HepG2 (cell line): ENCODE data around the gene NDOR1. TPM values are rescaled to one million over a fixed set of nuclear protein-coding genes. Genes with fewer than 3 reads are reported as not detected.

Source experiments
- FOXJ3 ChIP-seq: sonication (generic); formaldehyde crosslinking; IDR thresholded peaks from 2 replicates; pipeline ENCODE4 v1.4.0; 2020; ENCODE audit warnings: missing genetic modification reagents, mild to moderate bottlenecking, borderline replicate concordance
- FOXK1 ChIP-seq: sonication (generic); formaldehyde crosslinking; IDR thresholded peaks from 2 replicates; pipeline ENCODE4 v1.4.0; 2020; ENCODE audit warnings: low read depth, missing genetic modification reagents, borderline replicate concordance
- HDAC2 ChIP-seq: sonication (generic); formaldehyde crosslinking; IDR thresholded peaks from 2 replicates; pipeline ENCODE4 v1.4.0; 2020; ENCODE audit warnings: missing genetic modification reagents
- PITX1 ChIP-seq: sonication (generic); formaldehyde crosslinking; IDR thresholded peaks from 2 replicates; pipeline ENCODE4 v1.5.1; 2020; ENCODE audit warnings: mild to moderate bottlenecking, missing genetic modification reagents
- RXRB ChIP-seq: IDR thresholded peaks from 2 replicates; pipeline ENCODE4 v1.6.1; 2016; ENCODE audit warnings: borderline replicate concordance, missing genetic modification reagents, missing compliant biosample characterization
- SIX4 ChIP-seq: sonication (generic); formaldehyde crosslinking; IDR thresholded peaks from 2 replicates; pipeline ENCODE4 v1.4.0; 2020; ENCODE audit warnings: missing genetic modification reagents
- SRF ChIP-seq: IDR thresholded peaks from 2 replicates; pipeline ENCODE4 v1.6.1; 2011; ENCODE audit warnings: mild to moderate bottlenecking, low read depth, low read length, moderate library complexity
- ZNF335 ChIP-seq: sonication (generic); formaldehyde crosslinking; IDR thresholded peaks from 2 replicates; pipeline ENCODE4 v1.4.0; 2020; ENCODE audit warnings: missing genetic modification reagents
- polyA plus RNA-seq, 8 experiments: library from polyadenylated mRNA; depleted of rRNA in 3 of 8; stranded (reverse) in 7 of 8; unstranded in 1 of 8; fragments of >200 nt; fragmentation: Illumina TruSeq in 4 of 8; extraction: Trizol in 4 of 8; gene quantifications; 2 replicates each; pipeline versions ENCODE4 v1.2.1 to v1.2.3, GENCODE V29; 2011 to 2016; ENCODE audit warnings: low read depth in 4 of 8, missing spikeins in 1 of 8, mixed read lengths in 1 of 8; ENCODE audit not compliant: insufficient read depth in 1 of 8
- total RNA-seq, 5 experiments: library from RNA; depleted of rRNA; stranded (reverse); fragments of >200 nt; fragmentation: Illumina TruSeq; extraction: Trizol; gene quantifications; 2 replicates each; pipeline ENCODE4 v1.2.3, GENCODE V29; 2016; ENCODE audit warnings: low read depth in 1 of 5
- TF ChIP-seq, protein P1 (sequence below): IDR thresholded peaks from 2 replicates; pipeline ENCODE4 v1.6.1; 2016; ENCODE audit warnings: low read depth, missing genetic modification reagents, missing compliant biosample characterization
- TF ChIP-seq, protein P2 (sequence below): sonication (generic); formaldehyde crosslinking; IDR thresholded peaks from 2 replicates; pipeline ENCODE4 v1.8.0; 2022; ENCODE audit warnings: mild to moderate bottlenecking, missing genetic modification reagents; ENCODE audit not compliant: insufficient replicate concordance
- TF ChIP-seq, protein P3 (sequence below), 2 experiments: sonication (generic) in 1 of 2; formaldehyde crosslinking in 1 of 2; IDR thresholded peaks; 2 replicates each; pipeline versions ENCODE4 v1.6.1 to v1.9.0; 2014 to 2022; ENCODE audit warnings: antibody characterized with exemption in 1 of 2, borderline replicate concordance in 1 of 2, inconsistent platforms in 1 of 2, low read depth in 1 of 2, missing genetic modification reagents in 1 of 2
- TF ChIP-seq, protein P4 (sequence below): sonication (generic); formaldehyde crosslinking; IDR thresholded peaks from 2 replicates; pipeline ENCODE4 v1.8.0; 2022; ENCODE audit warnings: mild to moderate bottlenecking, missing genetic modification reagents, borderline replicate concordance

NDOR1 gene
- total and polyA plus RNA-seq, 2 of the 13 experiments (the other 11 are each of a cell fraction or from before 2014, with no cell fraction given) = 3.6 to 8.7 TPM

DNA sequence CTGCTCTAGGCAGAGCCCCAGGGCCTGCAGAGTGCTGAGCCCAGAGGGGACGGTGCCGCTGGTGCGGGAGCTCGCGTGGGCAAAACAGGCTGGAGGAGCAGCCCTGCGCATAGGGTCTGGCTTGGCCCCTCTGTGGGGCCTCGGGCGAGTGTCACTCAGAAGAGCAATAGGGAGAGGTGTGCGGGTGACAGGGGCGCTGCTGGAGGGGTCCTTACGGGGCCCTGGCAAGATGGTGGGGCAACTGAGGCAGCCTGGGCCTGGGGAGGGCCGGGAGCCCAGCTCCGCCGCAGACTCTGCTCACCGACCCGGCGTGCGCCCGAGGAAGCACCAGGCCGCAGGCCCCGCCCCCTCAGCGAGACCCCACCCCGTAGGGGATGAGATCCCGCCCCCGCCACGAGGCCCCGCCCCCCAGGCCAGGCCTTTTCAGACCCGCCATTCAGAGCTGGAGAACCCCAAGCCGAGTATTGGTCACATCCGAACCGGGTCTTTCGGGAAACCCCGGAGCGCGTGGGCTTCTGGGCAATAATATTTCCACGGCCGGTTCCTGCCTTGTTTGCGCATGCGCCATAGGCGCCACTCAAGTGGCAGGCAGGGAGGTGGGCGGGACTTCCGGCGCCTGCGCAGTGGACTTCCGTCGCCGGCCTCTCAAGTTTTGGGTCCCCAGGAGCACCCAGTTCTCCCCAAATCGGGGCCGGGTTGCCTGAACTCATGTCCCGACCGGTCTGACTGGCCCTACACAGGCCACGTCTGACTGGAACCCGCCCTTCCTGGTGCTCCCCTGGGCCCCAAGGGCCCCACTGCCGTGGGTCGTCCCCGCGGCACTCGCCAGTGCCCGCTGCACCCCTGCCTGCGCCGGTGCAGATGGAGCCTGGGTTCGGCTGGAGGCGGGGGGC is 17.8 kb downstream of the NDOR1 start (continued):
- TF ChIP-seq, protein P1, sequence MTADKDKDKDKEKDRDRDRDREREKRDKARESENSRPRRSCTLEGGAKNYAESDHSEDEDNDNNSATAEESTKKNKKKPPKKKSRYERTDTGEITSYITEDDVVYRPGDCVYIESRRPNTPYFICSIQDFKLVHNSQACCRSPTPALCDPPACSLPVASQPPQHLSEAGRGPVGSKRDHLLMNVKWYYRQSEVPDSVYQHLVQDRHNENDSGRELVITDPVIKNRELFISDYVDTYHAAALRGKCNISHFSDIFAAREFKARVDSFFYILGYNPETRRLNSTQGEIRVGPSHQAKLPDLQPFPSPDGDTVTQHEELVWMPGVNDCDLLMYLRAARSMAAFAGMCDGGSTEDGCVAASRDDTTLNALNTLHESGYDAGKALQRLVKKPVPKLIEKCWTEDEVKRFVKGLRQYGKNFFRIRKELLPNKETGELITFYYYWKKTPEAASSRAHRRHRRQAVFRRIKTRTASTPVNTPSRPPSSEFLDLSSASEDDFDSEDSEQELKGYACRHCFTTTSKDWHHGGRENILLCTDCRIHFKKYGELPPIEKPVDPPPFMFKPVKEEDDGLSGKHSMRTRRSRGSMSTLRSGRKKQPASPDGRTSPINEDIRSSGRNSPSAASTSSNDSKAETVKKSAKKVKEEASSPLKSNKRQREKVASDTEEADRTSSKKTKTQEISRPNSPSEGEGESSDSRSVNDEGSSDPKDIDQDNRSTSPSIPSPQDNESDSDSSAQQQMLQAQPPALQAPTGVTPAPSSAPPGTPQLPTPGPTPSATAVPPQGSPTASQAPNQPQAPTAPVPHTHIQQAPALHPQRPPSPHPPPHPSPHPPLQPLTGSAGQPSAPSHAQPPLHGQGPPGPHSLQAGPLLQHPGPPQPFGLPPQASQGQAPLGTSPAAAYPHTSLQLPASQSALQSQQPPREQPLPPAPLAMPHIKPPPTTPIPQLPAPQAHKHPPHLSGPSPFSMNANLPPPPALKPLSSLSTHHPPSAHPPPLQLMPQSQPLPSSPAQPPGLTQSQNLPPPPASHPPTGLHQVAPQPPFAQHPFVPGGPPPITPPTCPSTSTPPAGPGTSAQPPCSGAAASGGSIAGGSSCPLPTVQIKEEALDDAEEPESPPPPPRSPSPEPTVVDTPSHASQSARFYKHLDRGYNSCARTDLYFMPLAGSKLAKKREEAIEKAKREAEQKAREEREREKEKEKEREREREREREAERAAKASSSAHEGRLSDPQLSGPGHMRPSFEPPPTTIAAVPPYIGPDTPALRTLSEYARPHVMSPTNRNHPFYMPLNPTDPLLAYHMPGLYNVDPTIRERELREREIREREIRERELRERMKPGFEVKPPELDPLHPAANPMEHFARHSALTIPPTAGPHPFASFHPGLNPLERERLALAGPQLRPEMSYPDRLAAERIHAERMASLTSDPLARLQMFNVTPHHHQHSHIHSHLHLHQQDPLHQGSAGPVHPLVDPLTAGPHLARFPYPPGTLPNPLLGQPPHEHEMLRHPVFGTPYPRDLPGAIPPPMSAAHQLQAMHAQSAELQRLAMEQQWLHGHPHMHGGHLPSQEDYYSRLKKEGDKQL (CRISPR knock-in tag) = no peak
- TF ChIP-seq HDAC2 (CRISPR knock-in tag) (0 out of 2 replicates have a peak, but pooled peaks have one; percentile 7), RXRB (CRISPR knock-in tag) (peak; percentile 15; the same call in 1 of the 2 replicates), FOXJ3 (CRISPR knock-in tag) (no peak), FOXK1 (no peak), SRF (no peak), PITX1 (CRISPR knock-in tag) (no peak), ZNF335 (no peak), SIX4 (CRISPR knock-in tag) (no peak)
- TF ChIP-seq, protein P2, sequence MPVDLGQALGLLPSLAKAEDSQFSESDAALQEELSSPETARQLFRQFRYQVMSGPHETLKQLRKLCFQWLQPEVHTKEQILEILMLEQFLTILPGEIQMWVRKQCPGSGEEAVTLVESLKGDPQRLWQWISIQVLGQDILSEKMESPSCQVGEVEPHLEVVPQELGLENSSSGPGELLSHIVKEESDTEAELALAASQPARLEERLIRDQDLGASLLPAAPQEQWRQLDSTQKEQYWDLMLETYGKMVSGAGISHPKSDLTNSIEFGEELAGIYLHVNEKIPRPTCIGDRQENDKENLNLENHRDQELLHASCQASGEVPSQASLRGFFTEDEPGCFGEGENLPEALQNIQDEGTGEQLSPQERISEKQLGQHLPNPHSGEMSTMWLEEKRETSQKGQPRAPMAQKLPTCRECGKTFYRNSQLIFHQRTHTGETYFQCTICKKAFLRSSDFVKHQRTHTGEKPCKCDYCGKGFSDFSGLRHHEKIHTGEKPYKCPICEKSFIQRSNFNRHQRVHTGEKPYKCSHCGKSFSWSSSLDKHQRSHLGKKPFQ (CRISPR knock-in tag) = no peak
- TF ChIP-seq, protein P3, sequence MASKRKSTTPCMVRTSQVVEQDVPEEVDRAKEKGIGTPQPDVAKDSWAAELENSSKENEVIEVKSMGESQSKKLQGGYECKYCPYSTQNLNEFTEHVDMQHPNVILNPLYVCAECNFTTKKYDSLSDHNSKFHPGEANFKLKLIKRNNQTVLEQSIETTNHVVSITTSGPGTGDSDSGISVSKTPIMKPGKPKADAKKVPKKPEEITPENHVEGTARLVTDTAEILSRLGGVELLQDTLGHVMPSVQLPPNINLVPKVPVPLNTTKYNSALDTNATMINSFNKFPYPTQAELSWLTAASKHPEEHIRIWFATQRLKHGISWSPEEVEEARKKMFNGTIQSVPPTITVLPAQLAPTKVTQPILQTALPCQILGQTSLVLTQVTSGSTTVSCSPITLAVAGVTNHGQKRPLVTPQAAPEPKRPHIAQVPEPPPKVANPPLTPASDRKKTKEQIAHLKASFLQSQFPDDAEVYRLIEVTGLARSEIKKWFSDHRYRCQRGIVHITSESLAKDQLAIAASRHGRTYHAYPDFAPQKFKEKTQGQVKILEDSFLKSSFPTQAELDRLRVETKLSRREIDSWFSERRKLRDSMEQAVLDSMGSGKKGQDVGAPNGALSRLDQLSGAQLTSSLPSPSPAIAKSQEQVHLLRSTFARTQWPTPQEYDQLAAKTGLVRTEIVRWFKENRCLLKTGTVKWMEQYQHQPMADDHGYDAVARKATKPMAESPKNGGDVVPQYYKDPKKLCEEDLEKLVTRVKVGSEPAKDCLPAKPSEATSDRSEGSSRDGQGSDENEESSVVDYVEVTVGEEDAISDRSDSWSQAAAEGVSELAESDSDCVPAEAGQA (IDR thresholded peaks at IDR 0.05; ENCODE audit: low read depth) = no peak
- TF ChIP-seq, protein P3 (CRISPR knock-in tag; IDR thresholded peaks at IDR 0.05; ENCODE audit: borderline replicate concordance) = no peak
- TF ChIP-seq, protein P4, sequence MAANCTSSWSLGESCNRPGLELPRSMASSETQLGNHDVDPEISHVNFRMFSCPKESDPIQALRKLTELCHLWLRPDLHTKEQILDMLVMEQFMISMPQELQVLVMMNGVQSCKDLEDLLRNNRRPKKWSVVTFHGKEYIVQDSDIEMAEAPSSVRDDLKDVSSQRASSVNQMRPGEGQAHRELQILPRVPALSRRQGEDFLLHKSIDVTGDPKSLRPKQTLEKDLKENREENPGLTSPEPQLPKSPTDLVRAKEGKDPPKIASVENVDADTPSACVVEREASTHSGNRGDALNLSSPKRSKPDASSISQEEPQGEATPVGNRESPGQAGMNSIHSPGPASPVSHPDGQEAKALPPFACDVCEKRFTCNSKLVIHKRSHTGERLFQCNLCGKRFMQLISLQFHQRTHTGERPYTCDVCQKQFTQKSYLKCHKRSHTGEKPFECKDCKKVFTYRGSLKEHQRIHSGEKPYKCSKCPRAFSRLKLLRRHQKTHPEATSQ (CRISPR knock-in tag) = no peak
